SH-SY5Y (cell line): ENCODE results near the gene SLC15A1.

ENCODE experiments used
- GATA2 ChIP-seq: IDR thresholded peaks from 2 replicates; pipeline ENCODE4 v1.6.1; 2011; ENCODE audit warnings: mild to moderate bottlenecking, low read depth, low read length
- GATA3 ChIP-seq: IDR thresholded peaks from 2 replicates; pipeline ENCODE4 v1.6.1; 2011; ENCODE audit warnings: low read depth, mild to moderate bottlenecking, low read length, moderate library complexity

GRCh38 chr13:98658131-98658530 lies 94.3 kb downstream of the SLC15A1 start:
- no peak for TF ChIP-seq GATA2
- no peak for TF ChIP-seq GATA3
